Small intestine (tissue), 7 donors: ENCODE measurements around the gene ZNF230. TPM values are rescaled to one million over a fixed set of nuclear protein-coding genes. Genes with fewer than 3 reads are reported as not detected.

Experiments used
- DNase-seq, 2 donors: peaks; one replicate each; pipeline versions ENCODE4 v3.0.0 to v3.0.0-alpha.2; 2013
- FAIRE-seq: peaks from 2 replicates; lab custom pipeline; 2012; peaks lifted over from hg19 to GRCh38; lab: Jason Lieb, UNC
- H3K27ac ChIP-seq, 3 donors: one replicate each; pipeline ENCODE4 v1.5.1; 2013; ENCODE audit warnings: low read length in 2 of 3, mild to moderate bottlenecking in 2 of 3, control low read depth in 1 of 3, inconsistent platforms in 1 of 3, low read depth in 1 of 3, moderate library complexity in 1 of 3
- H3K27me3 ChIP-seq, 3 donors: one replicate each; pipeline ENCODE4 v1.6.1; 2013; ENCODE audit warnings: low read length in 3 of 3, inconsistent platforms in 1 of 3; ENCODE audit not compliant: control insufficient read depth in 3 of 3, insufficient read depth in 3 of 3
- H3K36me3 ChIP-seq, 3 donors: one replicate each; pipeline ENCODE4 v1.6.1; 2013; ENCODE audit warnings: low read length in 3 of 3, inconsistent platforms in 1 of 3, low read depth in 1 of 3, mild to moderate bottlenecking in 1 of 3, moderate library complexity in 1 of 3; ENCODE audit not compliant: control insufficient read depth in 3 of 3, insufficient read depth in 2 of 3
- H3K4me1 ChIP-seq, 3 donors: one replicate each; pipeline ENCODE4 v1.6.1; 2013; ENCODE audit warnings: low read length in 2 of 3, inconsistent platforms in 1 of 3, low read depth in 1 of 3, mild to moderate bottlenecking in 1 of 3, moderate library complexity in 1 of 3; ENCODE audit not compliant: control insufficient read depth in 3 of 3, insufficient read depth in 2 of 3
- H3K4me3 ChIP-seq, 3 donors: one replicate each; pipeline ENCODE4 v1.5.1; 2013; ENCODE audit warnings: low read length in 3 of 3, control low read depth in 1 of 3, inconsistent platforms in 1 of 3, low read depth in 1 of 3, mild to moderate bottlenecking in 1 of 3, moderate library complexity in 1 of 3
- H3K9me3 ChIP-seq, 2 donors: one replicate each; pipeline ENCODE4 v1.6.1; 2013; ENCODE audit warnings: low read depth in 1 of 2, low read length in 1 of 2; ENCODE audit not compliant: control insufficient read depth in 2 of 2, insufficient read depth in 1 of 2
- WGBS, 3 donors: extraction: QIAGEN DNeasy Blood & Tissue Kit; methylation state at CpG; one replicate each; pipeline ENCODE4 v1.1.7; 2013; 5-methylcytosine and 5-hydroxymethylcytosine counted together
- polyA plus RNA-seq, 4 donors: library from polyadenylated mRNA; stranded (reverse) in 3 of 4; unstranded in 1 of 4; fragments of 200-250 nt in 3 of 4; fragments of 120-200 nt in 1 of 4; gene quantifications; one replicate each; pipeline versions ENCODE4 v1.2.1 to v1.2.3, GENCODE V29; 2013
- donor health status: healthy with polysubstance abuse.
- donor health status: control.
- donor health status: control.
- donor health status: Bipolar disorder and iron deficiency.
- donor health status: healthy.

Gene ZNF230
- polyA plus RNA-seq, 4 donors: 1.1 to 6.4 (median 1.6) TPM

DNA sequence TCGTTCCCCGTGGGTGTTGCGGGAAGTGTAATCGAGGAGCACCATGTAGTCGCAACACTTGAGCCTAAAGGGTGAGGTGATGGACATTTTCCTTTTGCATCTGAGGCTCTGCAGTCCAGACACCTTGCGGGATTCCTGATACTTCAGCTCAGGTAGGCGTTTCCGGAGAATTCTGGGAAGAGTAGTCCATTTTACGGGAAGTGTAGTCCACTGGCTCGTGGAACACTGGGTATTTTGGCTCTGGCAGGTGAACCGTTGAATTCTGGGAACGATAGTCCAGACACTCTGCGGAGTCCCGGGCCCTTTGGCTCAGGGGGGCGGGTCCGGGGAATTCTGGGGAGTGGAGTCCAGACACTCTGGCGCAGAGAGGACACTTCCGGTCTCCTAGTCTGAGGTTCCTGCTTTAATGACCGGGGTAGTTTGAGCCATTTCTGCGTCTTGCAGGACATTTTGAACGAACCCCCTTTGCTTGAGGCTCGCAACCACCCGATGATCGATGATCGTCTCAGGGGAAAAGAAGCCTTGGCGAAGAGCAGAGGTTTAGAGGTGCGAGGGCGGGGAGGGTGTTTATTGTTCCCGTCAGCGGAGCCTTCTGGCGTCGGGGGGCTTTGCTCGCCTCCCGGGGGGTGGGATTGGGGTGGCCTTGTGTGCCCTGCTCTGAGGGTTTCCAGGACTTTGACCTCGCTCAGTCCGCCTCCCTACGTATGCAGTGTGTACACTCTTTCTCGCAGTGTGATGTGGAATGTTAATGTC, 49.1 kb downstream of the ZNF230 start, which contains the start of gene ZNF223:
ZNF223 (plus strand) TSS at position 387 of the 753 bp plus-strand sequence. CDS start 3,141 bp downstream, outside the sequence.
- 2 to 3% (median 2%) methylated on average over 38 of the region's 38 CpGs for WGBS, 3 donors
- peaks cover 0 to 15% (median 2%) of the 10 kb centered on the region in 3 donors for H3K36me3 ChIP-seq
- FAIRE-seq: peak; percentile 84
- H3K4me1 ChIP-seq: peaks cover 0 to 3% (median 2%) of the 10 kb centered on the region in 3 donors
- DNase-seq: peak; percentile 97 to 99
- H3K9me3 ChIP-seq: peaks cover 1 to 7% of the 10 kb centered on the region in 2 donors
- no peaks in the 10 kb centered on the region for H3K27me3 ChIP-seq
- peak within 1 kb of the TSS; percentile 53 to 94 (median 88) for H3K27ac ChIP-seq
- H3K4me3 ChIP-seq: peak within 1 kb of the TSS; percentile 70

DNA sequence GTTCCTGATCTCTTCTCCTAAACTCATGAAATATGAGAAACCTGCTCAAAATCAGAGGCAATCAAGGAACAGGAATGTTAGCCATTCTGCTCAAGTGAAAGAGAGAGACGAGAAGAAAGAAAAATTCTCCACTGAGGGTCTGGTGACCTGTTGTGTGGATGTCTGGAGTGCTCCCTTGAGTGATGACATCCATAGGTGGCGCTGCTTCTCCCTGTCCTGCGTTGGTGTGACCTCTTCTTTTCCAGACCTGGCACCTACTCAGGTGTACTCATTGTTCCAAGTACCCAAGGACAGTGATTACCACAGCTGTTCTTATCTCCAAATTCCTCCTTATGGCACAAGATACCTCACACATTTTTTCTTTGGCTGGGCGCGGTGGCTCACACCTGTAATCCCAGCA, 53.1 kb downstream of the ZNF230 start:
- FAIRE-seq (no peak), DNase-seq (no peak)
- Histone ChIP-seq H3K36me3 (peaks cover 2 to 44% (median 4%) of the 10 kb centered on the region in 3 donors), H3K4me3 (no peak overlapping the region), H3K27me3 (no peaks in the 10 kb centered on the region), H3K27ac (no peak overlapping the region), H3K4me1 (peaks cover 0 to 3% (median 0%) of the 10 kb centered on the region in 3 donors), H3K9me3 (peaks cover 0 to 10% of the 10 kb centered on the region in 2 donors)
- WGBS, 3 donors: 94 to 95% (median 94%) methylated on average over 5 of the region's 5 CpGs

GRCh38 chr19:44059229-44059628, 56.5 kb downstream of the ZNF230 start:
- peaks cover 16 to 53% (median 18%) of the 10 kb centered on the region in 3 donors for H3K36me3 ChIP-seq
- no peak for FAIRE-seq
- 85 to 94% (median 86%) methylated on average over 2 of the region's 2 CpGs for WGBS, 3 donors

GRCh38 chr19:44061038-44061437, 58.3 kb downstream of the ZNF230 start:
- DNase-seq (no peak), FAIRE-seq (no peak)
- no peak overlapping the region for H3K4me3 ChIP-seq
- H3K27ac ChIP-seq: no peak overlapping the region
- whole genome bisulfite sequencing, 3 donors: 92 to 96% (median 93%) methylated on average over 1 of the region's 1 CpG
- H3K9me3 ChIP-seq: peaks cover 0 to 25% of the 10 kb centered on the region in 2 donors
- H3K4me1 ChIP-seq: no peaks in the 10 kb centered on the region
- no peaks in the 10 kb centered on the region for H3K27me3 ChIP-seq
- H3K36me3 ChIP-seq: peaks cover 23 to 47% (median 23%) of the 10 kb centered on the region in 3 donors

More at GRCh38 chr19:44059229-44059628, 56.5 kb downstream of the ZNF230 start:
- no peak for DNase-seq
- no peaks in the 10 kb centered on the region for H3K27me3 ChIP-seq
- H3K9me3 ChIP-seq: peaks cover 0 to 20% of the 10 kb centered on the region in 2 donors
- H3K4me3 ChIP-seq: no peak overlapping the region
- H3K27ac ChIP-seq: no peak overlapping the region
- H3K4me1 ChIP-seq: no peaks in the 10 kb centered on the region

Other genes starting within 250 kb of the ZNF230 start
- 10 to 100 TPM; 21.3 to 32.4 (median 26.5) TPM for gene SMG9, start 248.0 kb upstream of the ZNF230 start, polyA plus RNA-seq
- 1 to 10 TPM in 2 of 4 donors, not detected in 2; 1.1 to 2.6 TPM for gene KCNN4, start 222.0 kb upstream of the ZNF230 start, polyA plus RNA-seq
- gene LYPD5, start 200.5 kb upstream of the ZNF230 start, polyA plus RNA-seq: 1 to 10 TPM in 2 of 4 donors, under 1 TPM in 1, not detected in 1; 0.35 to 2.3 (median 1.1) TPM
- gene ZNF283, start 175.6 kb upstream of the ZNF230 start, polyA plus RNA-seq: 10 to 100 TPM in 1 of 4 donors, 1 to 10 TPM in 3; 1.3 to 15.1 (median 3.1) TPM
- 1 to 10 TPM in 3 of 4 donors, not detected in 1; 1.8 to 9.9 (median 2.0) TPM for gene ZNF404, start 119.0 kb upstream of the ZNF230 start, polyA plus RNA-seq
- gene ZNF45, start 67.7 kb upstream of the ZNF230 start, polyA plus RNA-seq: 10 to 100 TPM in 1 of 4 donors, 1 to 10 TPM in 3; 3.5 to 18.5 (median 6.0) TPM
- 1 to 10 TPM in 2 of 4 donors, not detected in 2; 1.1 to 3.6 TPM for gene ZNF221, start 51.7 kb upstream of the ZNF230 start, polyA plus RNA-seq
- gene ZNF155, start 18.8 kb upstream of the ZNF230 start, polyA plus RNA-seq: 1 to 10 TPM; 3.7 to 8.7 (median 5.5) TPM
- gene ZNF222, start 22.4 kb downstream of the ZNF230 start, polyA plus RNA-seq: 1 to 10 TPM; 1.9 to 6.1 (median 3.3) TPM
- 10 to 100 TPM in 1 of 4 donors, 1 to 10 TPM in 3; 3.3 to 23.6 (median 6.4) TPM for gene ZNF223, start 49.1 kb downstream of the ZNF230 start, polyA plus RNA-seq
- gene ZNF284, start 69.2 kb downstream of the ZNF230 start, polyA plus RNA-seq: 1 to 10 TPM in 1 of 4 donors, under 1 TPM in 3; 0.67 to 4.6 (median 0.76) TPM
- gene ZNF224, start 91.4 kb downstream of the ZNF230 start, polyA plus RNA-seq: 10 to 100 TPM in 3 of 4 donors, 1 to 10 TPM in 1; 8.3 to 46.4 (median 22.8) TPM
- gene ZNF225, start 110.4 kb downstream of the ZNF230 start, polyA plus RNA-seq: 1 to 10 TPM; 1.4 to 6.6 (median 1.8) TPM
- 10 to 100 TPM in 1 of 4 donors, 1 to 10 TPM in 3; 1.6 to 11.8 (median 2.4) TPM for gene ZNF234, start 138.6 kb downstream of the ZNF230 start, polyA plus RNA-seq
- 10 to 100 TPM; 13.6 to 28.2 (median 19.9) TPM for gene ZNF226, start 162.1 kb downstream of the ZNF230 start, polyA plus RNA-seq
- 10 to 100 TPM in 1 of 4 donors, 1 to 10 TPM in 3; 3.8 to 18.8 (median 5.0) TPM for gene ZNF227, start 209.6 kb downstream of the ZNF230 start, polyA plus RNA-seq